AG04450 (cell line): Measurements from ENCODE around the gene BABAM2. TPM values are rescaled to one million over a fixed set of nuclear protein-coding genes. Genes with fewer than 3 reads are reported as not detected.

Experiments used
- CTCF ChIA-PET: fragments of 300-600, 350-600 bp; formaldehyde crosslinking; extraction: SDS; loops from one replicate; lab custom pipeline; 2022; ENCODE audit warnings: antibody characterized with exemption, inconsistent platforms; lab: Charles Lee
- POLR2A ChIA-PET: fragments of 350-600 bp; formaldehyde crosslinking; extraction: SDS; loops from one replicate; lab custom pipeline; 2021; ENCODE audit warnings: antibody characterized with exemption, inconsistent platforms; lab: Yijun Ruan, JAX
- DNase-seq: peaks from one replicate; pipeline ENCODE4 v3.0.0-alpha.2; 2011; ENCODE audit warnings: low read depth, low spot score
- H3K27ac ChIP-seq: one replicate; pipeline ENCODE4 v1.5.1; 2012; ENCODE audit warnings: low read depth, low read length, control low read depth
- H3K27me3 ChIP-seq: one replicate; pipeline ENCODE4 v1.6.0; 2012; ENCODE audit warnings: low read length; ENCODE audit not compliant: control insufficient read depth, insufficient read depth
- H3K4me3 ChIP-seq: 2 replicates; pipeline ENCODE4 v1.5.1; 2011; ENCODE audit warnings: mild to moderate bottlenecking, low read depth, low read length, control low read depth
- H3K9me3 ChIP-seq: 2 replicates; pipeline ENCODE4 v1.5.1; 2012; ENCODE audit warnings: low read length; ENCODE audit not compliant: control insufficient read depth, insufficient read depth
- polyA plus RNA-seq: library from polyadenylated mRNA; depleted of rRNA; stranded (reverse); fragments of >200 nt; gene quantifications from 2 replicates; pipeline ENCODE4 v1.2.3, GENCODE V29; 2011
- TF ChIP-seq, protein P1 (sequence below): IDR thresholded peaks from 2 replicates; pipeline ENCODE4 v1.5.1; 2011; ENCODE audit warnings: low read depth, low read length, control low read depth, inconsistent platforms

Gene BABAM2
- polyA plus RNA-seq, 1 experiment: 44.5 TPM

DNA sequence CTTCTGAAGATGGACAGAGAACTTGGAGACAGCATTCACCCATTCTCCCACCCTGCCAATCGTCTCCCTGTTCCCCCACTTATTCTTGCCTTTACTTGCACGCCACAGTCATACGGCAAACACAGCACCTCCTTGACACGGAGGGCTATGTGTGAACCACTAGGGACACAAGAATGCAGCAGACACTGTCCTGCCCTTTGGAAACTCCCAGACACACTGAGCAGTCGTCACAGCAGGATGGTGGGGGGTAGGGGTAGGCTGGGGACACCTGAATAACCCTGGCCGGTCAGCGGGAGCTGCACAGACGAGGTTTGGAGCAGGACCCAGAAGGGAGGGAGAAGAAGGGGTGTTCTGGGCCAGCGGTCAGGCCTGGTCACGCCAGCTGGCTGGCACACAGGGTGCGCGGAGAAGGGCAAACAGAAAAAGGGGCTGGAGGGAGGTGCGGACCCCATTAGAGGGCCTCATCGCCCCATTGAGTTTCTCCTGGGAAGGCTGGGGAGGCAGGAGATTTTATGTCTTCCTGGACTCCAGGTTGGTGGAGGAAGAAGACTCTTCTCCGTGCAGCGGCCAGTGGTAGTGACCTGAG, 462.2 kb downstream of the BABAM2 start:
- Histone ChIP-seq H3K4me3 (no peak overlapping the region), H3K27me3 (no peaks in the 10 kb centered on the region), H3K27ac (no peak overlapping the region), H3K9me3 (no peaks in the 10 kb centered on the region; the same call in 1 of the 2 replicates)
- TF ChIP-seq, protein P1, sequence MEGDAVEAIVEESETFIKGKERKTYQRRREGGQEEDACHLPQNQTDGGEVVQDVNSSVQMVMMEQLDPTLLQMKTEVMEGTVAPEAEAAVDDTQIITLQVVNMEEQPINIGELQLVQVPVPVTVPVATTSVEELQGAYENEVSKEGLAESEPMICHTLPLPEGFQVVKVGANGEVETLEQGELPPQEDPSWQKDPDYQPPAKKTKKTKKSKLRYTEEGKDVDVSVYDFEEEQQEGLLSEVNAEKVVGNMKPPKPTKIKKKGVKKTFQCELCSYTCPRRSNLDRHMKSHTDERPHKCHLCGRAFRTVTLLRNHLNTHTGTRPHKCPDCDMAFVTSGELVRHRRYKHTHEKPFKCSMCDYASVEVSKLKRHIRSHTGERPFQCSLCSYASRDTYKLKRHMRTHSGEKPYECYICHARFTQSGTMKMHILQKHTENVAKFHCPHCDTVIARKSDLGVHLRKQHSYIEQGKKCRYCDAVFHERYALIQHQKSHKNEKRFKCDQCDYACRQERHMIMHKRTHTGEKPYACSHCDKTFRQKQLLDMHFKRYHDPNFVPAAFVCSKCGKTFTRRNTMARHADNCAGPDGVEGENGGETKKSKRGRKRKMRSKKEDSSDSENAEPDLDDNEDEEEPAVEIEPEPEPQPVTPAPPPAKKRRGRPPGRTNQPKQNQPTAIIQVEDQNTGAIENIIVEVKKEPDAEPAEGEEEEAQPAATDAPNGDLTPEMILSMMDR: no peak
- POLR2A ChIA-PET: no interaction called here
- no peak for DNase-seq
- CTCF ChIA-PET: no interaction called here

DNA sequence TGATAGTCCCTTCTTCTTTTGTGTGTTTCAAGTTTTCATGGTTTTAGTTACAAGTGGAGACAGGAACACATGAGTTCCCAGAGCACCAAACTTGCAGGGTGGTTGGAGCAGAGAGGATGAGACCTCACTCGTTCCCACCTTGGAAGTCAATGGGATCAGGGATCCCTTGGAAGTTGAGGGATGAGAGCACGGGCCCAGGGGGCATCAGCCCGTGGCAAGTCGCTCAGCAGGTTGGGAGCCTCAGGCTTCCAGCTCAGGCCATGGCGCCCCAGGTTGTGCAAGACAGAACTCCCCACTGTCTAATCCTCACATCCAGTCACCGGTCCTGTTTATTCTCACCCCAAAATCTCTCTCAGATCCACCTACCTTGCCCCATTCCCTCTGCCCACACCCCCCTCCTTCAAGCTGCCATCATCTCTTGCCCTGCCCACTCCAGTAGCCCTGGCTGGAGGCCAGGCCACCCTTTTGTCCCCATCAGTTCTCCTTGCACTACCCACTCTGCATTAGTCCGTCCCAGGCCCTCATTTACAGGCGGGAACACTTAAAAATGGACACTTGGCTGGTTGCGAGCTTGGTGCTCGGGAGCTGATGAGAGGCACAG, 464.5 kb downstream of the BABAM2 start:
- CTCF ChIA-PET: no interaction called here
- Histone ChIP-seq H3K4me3 (no peak overlapping the region), H3K27me3 (no peaks in the 10 kb centered on the region), H3K27ac (no peak overlapping the region), H3K9me3 (no peaks in the 10 kb centered on the region; the same call in 1 of the 2 replicates)
- no peak for DNase-seq
- POLR2A ChIA-PET: interaction anchor here (0.9 to 1.3 kb wide), 2 partner anchors 16 to 54 kb away, joined by 3 read pairs; no protein-coding TSS in a partner anchor
- TF ChIP-seq, protein P1: no peak

DNA sequence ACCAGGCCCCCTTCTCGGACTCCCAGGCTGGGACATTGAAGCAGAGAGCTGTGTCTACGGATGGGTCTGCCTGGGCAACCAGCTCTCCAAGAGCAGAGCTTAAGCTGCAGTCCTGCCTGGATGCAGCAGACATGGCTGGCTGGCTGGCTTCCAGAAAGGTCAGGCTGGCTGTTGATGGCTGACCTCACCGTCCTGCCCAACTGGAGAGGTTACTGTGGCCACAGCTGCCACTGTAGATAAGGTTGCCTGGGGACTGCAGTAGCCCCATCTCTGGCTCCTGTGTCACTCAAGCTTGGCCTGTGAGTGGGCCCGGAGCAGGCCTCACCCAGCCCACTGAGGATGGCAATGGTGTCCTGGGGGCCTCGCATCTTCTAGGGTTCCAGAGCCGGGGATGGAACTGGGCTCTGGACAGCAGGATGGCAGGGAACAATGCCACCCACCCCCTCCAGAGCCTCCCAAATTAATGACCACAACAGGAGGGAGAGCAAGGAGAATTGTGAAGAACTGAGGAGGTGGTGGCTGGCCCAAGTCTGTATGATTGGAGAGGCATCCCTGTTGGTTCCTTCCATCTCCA, 465.1 kb downstream of the BABAM2 start:
- POLR2A ChIA-PET: interaction anchor here (0.6 to 1.4 kb wide), 6 partner anchors 17 to 191 kb away, joined by 3 to 6 read pairs (median 4); partner anchors contain the start of gene FOSL2

DNA sequence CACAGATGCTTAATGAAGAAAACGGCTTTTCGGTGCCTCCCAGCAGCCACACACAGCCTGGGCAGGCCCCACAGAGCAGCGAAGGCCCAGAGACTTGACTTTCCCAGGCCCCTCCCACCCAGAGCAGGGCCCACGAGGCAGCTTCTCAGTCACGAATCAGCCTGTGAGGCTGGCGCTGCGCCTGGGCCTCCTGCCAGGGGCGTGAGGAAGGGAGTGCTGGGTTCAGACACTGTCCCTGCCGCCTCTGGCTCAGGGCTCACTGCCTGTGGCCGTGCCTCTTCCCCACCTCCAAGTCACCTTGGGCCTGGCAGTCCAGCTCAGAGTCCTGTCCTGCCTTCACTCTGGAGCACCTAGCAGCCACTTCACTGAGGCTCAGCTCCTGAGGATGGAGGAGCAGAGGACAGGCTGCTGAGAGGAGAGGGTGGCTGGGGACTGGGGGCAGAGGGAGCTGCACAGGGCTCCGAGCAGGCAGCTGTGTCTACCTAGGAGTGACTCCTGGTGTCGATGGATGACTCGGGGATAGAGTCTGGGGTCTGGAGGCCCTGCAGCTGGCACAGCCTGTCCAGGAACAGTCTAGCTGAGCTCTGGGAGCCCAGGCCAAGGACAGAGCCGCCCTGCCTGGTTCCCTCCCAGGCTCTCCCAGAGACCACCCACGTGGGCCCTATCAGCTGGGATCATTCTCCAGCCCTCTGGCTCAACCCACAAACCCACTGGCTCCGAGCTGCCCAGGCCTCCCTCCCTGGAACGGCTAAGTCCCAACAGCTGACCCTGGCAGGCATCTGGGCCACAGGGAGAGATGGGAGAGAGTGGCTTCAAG, 465.8 kb downstream of the BABAM2 start:
- Histone ChIP-seq H3K9me3 (no peaks in the 10 kb centered on the region; the same call in 1 of the 2 replicates), H3K4me3 (no peak overlapping the region), H3K27ac (peak overlapping the region; percentile 70), H3K27me3 (no peaks in the 10 kb centered on the region)
- POLR2A ChIA-PET: interaction anchor here (0.6 to 1.4 kb wide), 5 partner anchors 30 to 192 kb away, joined by 3 to 6 read pairs (median 4); partner anchors contain the start of gene FOSL2
- peak; percentile 55 for DNase-seq
- CTCF ChIA-PET: no interaction called here
- TF ChIP-seq, protein P1: no peak

More for the DNA sequence above, 465.1 kb downstream of the BABAM2 start:
- CTCF ChIA-PET: no interaction called here
- no peaks in the 10 kb centered on the region for H3K27me3 ChIP-seq
- H3K9me3 ChIP-seq: no peaks in the 10 kb centered on the region; the same call in 1 of the 2 replicates
- no peak overlapping the region for H3K4me3 ChIP-seq
- TF ChIP-seq, protein P1: no peak
- peak overlapping the region; percentile 70 for H3K27ac ChIP-seq
- DNase-seq: no peak
